ENCODE results near the gene SLC8A1. TPM values are rescaled to one million over a fixed set of nuclear protein-coding genes. Genes with fewer than 3 reads are reported as not detected.

The SLC8A1 gene
- total and polyA plus RNA-seq, 10 of the 15 experiments (the other 5 are each of a cell fraction or from before 2014, with no cell fraction given) = under 0.01 to 1.2 (median 0.01) TPM; not detected in 3

DNA sequence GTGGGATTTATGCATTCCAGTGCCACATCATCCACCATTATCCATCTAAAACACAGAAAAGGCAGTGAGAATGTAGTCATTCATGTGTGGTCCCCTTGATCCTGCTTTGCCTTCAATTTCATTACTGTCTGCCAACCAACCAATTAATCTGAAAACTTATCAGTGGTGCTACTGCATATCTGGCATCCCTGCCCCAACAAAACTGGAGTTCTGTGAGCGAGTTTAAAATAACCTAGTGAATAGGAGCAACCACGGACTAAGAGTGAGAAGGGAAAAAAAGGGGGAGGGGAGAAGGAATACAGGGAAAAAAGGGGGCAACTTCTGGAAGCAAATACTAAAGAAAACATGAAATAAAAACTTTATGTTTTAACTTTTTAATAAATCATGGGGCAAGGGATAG, 42.2 kb downstream of the SLC8A1 start (continued):
- TF ChIP-seq, protein P1, sequence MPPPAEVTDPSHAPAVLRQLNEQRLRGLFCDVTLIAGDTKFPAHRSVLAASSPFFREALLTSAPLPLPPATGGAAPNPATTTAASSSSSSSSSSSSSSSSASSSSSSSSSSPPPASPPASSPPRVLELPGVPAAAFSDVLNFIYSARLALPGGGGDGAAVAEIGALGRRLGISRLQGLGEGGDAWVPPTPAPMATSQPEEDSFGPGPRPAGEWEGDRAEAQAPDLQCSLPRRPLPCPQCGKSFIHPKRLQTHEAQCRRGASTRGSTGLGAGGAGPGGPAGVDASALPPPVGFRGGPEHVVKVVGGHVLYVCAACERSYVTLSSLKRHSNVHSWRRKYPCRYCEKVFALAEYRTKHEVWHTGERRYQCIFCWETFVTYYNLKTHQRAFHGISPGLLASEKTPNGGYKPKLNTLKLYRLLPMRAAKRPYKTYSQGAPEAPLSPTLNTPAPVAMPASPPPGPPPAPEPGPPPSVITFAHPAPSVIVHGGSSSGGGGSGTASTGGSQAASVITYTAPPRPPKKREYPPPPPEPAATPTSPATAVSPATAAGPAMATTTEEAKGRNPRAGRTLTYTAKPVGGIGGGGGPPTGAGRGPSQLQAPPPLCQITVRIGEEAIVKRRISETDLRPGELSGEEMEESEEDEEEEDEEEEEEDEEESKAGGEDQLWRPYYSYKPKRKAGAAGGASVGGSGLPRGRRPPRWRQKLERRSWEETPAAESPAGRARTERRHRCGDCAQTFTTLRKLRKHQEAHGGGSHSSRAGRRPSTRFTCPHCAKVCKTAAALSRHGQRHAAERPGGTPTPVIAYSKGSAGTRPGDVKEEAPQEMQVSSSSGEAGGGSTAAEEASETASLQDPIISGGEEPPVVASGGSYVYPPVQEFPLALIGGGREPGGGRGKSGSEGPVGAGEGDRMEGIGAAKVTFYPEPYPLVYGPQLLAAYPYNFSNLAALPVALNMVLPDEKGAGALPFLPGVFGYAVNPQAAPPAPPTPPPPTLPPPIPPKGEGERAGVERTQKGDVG (CRISPR knock-in tag; IDR thresholded peaks at IDR 0.05) = no peak
- no peak for TF ChIP-seq DPF2 (IDR thresholded peaks at IDR 0.05)
- TF ChIP-seq ZBED1 (IDR thresholded peaks at IDR 0.05; ENCODE audit: borderline replicate concordance) = no peak
- no peak for TF ChIP-seq ZNF384 (IDR thresholded peaks at IDR 0.05; ENCODE audit: borderline replicate concordance, low read depth, low read length)
- TF ChIP-seq TAF1 (IDR thresholded peaks at IDR 0.05; ENCODE audit: borderline replicate concordance, low read depth, low read length) = no peak
- no peak for TF ChIP-seq HDAC6 (IDR thresholded peaks at IDR 0.05; ENCODE audit: unreplicated experiment)
- TF ChIP-seq, protein P2, sequence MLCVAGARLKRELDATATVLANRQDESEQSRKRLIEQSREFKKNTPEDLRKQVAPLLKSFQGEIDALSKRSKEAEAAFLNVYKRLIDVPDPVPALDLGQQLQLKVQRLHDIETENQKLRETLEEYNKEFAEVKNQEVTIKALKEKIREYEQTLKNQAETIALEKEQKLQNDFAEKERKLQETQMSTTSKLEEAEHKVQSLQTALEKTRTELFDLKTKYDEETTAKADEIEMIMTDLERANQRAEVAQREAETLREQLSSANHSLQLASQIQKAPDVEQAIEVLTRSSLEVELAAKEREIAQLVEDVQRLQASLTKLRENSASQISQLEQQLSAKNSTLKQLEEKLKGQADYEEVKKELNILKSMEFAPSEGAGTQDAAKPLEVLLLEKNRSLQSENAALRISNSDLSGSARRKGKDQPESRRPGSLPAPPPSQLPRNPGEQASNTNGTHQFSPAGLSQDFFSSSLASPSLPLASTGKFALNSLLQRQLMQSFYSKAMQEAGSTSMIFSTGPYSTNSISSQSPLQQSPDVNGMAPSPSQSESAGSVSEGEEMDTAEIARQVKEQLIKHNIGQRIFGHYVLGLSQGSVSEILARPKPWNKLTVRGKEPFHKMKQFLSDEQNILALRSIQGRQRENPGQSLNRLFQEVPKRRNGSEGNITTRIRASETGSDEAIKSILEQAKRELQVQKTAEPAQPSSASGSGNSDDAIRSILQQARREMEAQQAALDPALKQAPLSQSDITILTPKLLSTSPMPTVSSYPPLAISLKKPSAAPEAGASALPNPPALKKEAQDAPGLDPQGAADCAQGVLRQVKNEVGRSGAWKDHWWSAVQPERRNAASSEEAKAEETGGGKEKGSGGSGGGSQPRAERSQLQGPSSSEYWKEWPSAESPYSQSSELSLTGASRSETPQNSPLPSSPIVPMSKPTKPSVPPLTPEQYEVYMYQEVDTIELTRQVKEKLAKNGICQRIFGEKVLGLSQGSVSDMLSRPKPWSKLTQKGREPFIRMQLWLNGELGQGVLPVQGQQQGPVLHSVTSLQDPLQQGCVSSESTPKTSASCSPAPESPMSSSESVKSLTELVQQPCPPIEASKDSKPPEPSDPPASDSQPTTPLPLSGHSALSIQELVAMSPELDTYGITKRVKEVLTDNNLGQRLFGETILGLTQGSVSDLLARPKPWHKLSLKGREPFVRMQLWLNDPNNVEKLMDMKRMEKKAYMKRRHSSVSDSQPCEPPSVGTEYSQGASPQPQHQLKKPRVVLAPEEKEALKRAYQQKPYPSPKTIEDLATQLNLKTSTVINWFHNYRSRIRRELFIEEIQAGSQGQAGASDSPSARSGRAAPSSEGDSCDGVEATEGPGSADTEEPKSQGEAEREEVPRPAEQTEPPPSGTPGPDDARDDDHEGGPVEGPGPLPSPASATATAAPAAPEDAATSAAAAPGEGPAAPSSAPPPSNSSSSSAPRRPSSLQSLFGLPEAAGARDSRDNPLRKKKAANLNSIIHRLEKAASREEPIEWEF (IDR thresholded peaks at IDR 0.05; ENCODE audit: insufficient replicate concordance, low read depth, low read length) = no peak
- TF ChIP-seq, protein P3, sequence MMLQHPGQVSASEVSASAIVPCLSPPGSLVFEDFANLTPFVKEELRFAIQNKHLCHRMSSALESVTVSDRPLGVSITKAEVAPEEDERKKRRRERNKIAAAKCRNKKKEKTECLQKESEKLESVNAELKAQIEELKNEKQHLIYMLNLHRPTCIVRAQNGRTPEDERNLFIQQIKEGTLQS (IDR thresholded peaks at IDR 0.05; ENCODE audit: borderline replicate concordance, extremely low read depth, low read depth, low read length) = no peak
- no peak for TF ChIP-seq ATF7 (IDR thresholded peaks at IDR 0.05; ENCODE audit: low read depth)
- TF ChIP-seq EGR1 (IDR thresholded peaks at IDR 0.05; ENCODE audit: borderline replicate concordance in 1 of 2, low read depth in 2 of 2, low read length in 2 of 2) = no peak

All from GM12878 (cell line).